HG03159 (cell line): ENCODE measurements around the gene PPM1H.

Experiments used
- ATAC-seq: cut with Tn5 transposase; IDR thresholded peaks from one replicate; pipeline ENCODE4 v1.9.1; 2021; ENCODE audit warnings: mild to moderate bottlenecking, moderate library complexity; ENCODE audit not compliant: unreplicated experiment

The PPM1H gene

DNA sequence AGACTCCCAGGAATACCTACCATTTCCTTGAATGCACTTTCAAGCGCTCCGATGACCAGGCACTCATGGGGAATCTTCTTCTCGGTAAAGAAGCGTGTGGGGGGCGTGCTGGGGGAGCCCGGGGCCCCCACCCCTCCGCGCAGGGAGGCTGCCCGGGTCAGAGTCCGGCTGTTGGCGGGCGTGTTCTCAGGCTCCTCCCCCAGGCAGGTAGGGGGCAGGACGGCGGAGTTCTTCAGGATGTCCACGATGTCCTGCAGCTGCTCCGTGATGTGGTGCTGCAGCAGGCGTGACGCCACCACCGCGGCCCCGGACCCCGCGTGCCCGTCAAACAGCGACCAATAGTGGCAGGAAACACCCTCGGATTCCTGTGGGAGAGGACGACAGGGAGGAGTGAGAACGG, 133.2 kb downstream of the PPM1H start:
- no peak for ATAC-seq

- ATAC-seq: no peak
These were observed 134.1 kb downstream of the PPM1H start for GRCh38 chr12:62800707-62801400.

DNA sequence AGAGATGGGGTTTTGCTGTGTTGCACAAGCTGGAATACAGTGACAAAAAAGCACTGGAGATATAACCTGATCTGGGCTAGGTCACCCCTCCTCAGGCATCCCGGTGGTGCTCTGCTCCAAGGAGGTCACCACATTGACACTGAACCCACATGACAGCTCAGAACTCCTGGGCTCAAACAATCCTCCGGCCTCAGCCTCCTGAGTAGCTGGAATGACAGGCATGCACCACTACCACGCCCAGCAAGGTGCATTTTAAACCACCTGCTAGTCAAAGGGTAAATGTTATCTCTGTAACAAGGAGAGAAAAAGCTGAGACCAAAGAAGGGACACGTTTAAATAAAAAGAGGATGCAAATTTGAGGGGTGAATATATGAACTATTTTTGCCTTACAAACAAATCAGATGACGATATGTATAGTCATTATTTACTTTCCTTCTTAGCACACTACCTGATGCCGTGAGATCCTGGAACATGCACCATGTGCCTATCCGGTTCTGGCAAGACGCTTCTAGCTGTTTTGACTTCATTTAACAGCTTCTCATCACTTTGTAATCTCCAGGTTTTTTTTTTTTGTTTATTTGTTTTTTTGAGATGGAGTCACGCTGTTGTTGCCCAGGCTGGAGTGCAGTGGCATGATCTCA, 135.1 kb downstream of the PPM1H start:
- no peak for ATAC-seq

- peak; percentile 82 for ATAC-seq
These were observed 135.7 kb downstream of the PPM1H start for GRCh38 chr12:62799126-62799736.

- ATAC-seq: no peak
These were observed 140.7 kb downstream of the PPM1H start for GRCh38 chr12:62794218-62794583.

DNA sequence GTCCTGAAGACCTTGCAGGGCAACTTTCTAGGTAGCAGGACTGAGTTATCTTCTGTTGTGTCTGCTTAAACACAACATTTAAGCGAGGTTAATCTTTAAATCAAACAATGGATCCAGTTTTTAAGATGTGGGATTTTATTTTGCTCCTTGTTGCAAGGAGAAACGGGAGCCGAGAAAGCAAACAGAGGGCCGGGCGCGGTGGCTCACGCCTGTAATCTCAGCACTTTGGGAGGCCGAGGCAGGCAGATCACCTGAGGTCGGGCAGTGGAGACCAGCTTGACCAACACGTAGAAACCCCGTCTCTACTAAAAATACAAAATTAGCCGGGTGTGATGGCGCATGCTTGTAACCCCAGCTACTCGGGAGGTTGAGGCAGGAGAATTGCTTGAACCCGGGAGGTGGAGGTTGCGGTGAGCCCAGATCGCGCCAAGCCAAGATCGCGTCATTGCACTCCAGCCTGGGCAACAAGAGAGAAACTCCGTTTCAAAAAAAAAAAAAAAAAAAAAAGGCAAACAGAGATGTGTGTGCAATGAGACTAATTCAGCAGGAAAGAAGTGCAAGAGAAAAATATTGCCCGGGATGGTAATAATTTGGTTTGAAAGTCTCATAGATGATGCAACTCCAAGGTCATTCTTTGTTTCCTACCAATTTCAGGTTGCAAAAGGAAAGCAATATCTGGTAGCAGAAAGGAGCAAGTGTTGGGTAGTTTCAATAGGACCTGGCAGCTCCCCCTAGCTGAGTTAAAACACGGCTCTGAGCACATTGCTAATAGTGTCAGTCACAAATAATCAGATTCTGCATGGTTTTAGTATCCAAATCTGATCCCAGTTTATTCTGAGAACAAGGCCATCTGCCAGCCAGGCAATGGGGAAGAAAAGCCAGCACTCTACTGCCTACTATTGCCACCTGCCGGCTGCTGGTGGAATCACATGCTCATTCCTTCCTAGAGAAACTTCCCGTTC, 141.4 kb downstream of the PPM1H start:
- ATAC-seq: peak; percentile 64

GRCh38 chr12:62792236-62792870, 142.6 kb downstream of the PPM1H start:
- ATAC-seq: no peak

- no peak for ATAC-seq
These were observed 145.1 kb downstream of the PPM1H start for GRCh38 chr12:62789851-62790250.

- no peak for ATAC-seq
These were observed 147.3 kb downstream of the PPM1H start for GRCh38 chr12:62787611-62788010.

DNA sequence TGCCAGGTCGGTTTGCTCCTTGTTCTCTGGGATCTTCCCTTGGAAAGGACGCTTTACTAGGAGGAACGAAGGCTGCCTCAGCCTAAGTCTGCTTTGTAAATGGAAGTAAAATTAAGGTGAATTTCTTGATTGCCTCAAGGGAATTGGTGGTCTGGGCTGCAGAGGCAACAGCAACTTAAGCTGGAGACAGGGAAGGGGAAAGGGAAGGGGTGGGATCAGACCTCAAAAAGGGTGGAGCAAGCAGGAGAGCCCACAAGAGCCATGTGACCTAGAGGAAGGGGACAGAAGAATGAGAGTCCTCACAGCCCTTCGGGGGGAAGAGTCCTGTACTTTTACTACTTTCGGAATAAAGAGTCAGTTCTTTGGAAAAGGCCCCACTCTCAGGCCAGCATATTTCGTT, 147.9 kb downstream of the PPM1H start:
- no peak for ATAC-seq

DNA sequence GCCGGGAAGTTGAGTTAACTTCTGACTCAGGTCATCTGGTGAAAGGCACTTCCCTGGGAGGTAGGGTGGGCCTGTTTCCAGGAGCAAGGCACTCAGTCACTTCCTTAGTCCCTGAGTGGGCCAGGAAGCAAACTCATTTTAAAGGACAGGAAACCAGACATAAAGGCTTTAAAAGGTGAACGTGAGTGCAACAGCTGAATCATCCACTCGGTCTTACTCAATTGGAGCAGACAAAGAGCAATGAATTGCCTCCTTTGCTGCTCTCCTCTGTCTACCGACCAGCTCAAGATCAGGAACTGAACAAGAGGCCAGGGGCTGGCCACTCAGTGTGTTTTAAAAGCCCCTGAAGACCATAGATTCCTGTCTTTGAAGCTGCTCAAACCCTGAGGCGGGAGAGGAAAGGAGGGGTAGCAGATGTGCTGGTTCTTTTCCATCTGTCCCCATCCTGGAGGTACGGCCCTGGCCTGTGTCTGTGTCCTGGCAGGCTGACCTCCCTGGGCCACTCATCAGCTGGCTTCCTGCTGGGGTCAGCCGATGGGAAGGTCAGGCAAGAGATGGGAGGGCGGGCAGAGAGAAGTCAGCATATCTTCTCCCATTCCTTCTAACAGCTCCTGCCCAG, 148.9 kb downstream of the PPM1H start:
- ATAC-seq: no peak

DNA sequence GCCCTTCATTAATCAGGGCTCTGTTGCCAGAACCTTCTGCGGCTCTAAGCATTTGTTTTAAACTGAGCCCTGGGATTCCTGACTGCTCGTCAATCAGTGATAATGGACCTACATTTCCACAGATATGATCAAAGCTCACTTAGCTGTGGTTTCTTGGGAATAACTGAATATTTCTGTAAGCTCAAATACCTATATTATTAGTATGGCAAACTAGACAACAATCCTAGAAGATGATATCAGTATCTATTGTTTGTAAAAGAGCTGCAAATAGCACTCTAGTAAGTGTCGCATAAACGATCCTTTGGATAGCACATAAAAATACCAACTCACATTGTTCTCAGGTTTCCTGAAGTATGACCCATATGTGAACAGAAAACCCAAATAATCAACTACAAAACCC, 150.4 kb downstream of the PPM1H start:
- no peak for ATAC-seq

- ATAC-seq: no peak
These were observed 151.1 kb downstream of the PPM1H start for GRCh38 chr12:62783881-62784280.

DNA sequence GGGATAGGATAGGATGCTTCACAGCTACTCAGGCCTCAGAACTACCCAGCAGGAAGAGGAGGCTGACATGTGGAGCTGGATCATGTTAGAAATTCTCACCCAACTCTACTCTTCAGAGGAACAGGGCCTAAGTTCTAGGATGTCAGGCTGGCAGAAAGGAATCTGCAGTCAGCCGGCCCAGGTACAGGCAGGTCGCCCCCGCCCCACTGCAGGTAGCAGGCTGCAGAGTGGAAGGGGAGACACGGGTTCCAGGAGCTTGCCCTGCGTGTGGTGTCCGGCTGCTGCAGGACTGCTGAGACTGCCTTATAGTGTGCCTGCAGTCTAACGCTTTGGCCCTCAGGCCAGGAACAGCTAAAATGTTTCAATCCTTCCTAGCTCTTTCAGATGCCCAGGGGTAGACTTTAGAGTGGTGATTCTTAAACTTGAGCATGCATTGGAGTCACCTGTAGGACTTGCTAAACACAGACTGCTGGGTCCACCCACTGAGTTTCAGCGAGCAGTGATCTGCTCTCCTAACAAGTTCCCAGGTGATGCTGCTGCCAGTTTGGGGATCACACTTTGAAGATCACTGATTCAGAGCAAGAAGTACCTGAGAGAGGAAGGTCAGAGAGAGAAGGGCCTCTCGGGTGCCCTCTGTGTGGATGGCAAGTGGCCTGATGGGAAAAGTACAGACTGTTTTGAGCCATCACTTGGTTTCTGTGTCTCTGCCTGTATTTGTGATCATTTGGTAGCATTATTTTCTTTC, 153.6 kb downstream of the PPM1H start:
- ATAC-seq: no peak

DNA sequence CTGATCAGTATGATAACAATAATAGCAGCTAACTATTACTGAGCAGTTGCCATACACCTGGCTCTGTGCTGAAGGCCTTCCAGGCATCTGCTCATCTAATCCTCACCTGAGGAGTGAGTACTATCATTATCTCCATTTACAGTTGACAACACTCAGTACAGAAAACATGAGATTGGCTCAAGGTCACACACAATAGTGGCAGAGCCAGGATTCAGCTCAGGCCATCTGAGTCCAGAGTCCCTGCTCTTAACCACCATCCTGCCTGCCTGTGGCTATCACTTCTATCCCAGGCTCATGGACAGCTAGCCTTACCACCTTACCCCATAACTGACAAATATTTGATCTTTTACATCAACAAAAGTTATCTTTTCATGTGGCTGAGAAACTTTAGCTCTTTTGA, 155.5 kb downstream of the PPM1H start:
- no peak for ATAC-seq

DNA sequence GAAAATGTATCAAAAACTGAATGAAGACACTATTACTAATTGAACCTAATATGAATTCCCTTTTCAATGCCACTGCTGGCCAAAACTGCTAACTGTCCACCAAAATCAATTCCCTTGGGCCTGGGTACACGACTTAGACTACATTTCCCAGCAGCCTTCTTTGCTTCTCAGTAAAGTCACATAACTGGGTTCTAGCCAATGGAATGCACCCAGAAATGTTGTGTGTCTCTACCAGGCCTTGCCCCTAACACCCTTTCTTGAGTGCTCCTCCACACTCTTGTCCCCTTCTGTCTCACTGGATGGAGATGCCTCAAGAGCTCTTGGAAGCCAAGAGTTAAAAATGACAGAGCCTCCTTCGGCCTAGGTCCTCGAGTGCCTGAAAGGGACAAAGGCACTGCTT, 156.8 kb downstream of the PPM1H start:
- no peak for ATAC-seq

DNA sequence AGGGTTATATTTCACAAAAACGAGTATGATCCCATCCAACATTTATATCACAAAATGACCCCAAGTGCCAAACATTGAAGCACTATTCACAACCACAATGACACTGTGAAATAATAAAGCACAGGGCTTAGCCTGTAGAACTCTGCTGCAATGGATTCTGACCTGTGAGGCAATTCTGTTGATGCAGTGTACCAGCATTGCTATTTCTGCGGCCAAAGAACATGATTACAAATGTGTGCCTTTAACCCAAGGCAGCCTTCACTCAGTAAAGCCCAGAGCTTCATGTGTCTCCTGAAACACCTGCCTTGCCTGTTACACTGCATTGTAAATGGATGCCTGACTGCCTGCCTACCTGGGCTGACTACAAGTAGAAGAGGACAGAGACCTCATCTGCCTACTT, 158.0 kb downstream of the PPM1H start:
- ATAC-seq: no peak

- no peak for ATAC-seq
These were observed 158.4 kb downstream of the PPM1H start for GRCh38 chr12:62776575-62776974.

DNA sequence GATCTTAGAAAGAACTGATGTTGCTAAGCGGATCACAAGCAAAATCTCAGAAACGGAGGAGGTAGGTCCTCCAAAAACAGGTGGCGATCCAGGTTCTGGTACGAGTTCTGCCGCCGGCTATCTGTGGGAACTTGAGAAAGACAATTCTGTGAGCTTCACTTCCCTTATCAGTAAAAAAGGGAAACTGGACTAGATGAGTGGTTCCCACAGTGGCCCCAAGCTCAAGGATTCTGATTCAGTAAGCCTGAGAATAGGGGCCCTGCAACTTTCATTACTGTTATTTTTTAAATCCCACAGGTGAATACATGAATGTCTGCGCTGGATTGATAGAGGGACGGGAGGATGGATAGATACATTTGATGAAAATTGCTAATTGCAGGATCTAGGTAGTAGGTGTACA, 160.2 kb downstream of the PPM1H start:
- no peak for ATAC-seq
